AG04450 (cell line): ENCODE results near the gene ORMDL2. TPM values are rescaled to one million over a fixed set of nuclear protein-coding genes. Genes with fewer than 3 reads are reported as not detected.

Experiments used
- CTCF ChIA-PET: fragments of 300-600, 350-600 bp; formaldehyde crosslinking; extraction: SDS; loops from one replicate; lab custom pipeline; 2022; ENCODE audit warnings: antibody characterized with exemption, inconsistent platforms; lab: Charles Lee
- POLR2A ChIA-PET: fragments of 350-600 bp; formaldehyde crosslinking; extraction: SDS; loops from one replicate; lab custom pipeline; 2021; ENCODE audit warnings: antibody characterized with exemption, inconsistent platforms; lab: Yijun Ruan, JAX
- DNase-seq: peaks from one replicate; pipeline ENCODE4 v3.0.0-alpha.2; 2011; ENCODE audit warnings: low read depth, low spot score
- H3K27ac ChIP-seq: one replicate; pipeline ENCODE4 v1.5.1; 2012; ENCODE audit warnings: low read depth, low read length, control low read depth
- H3K27me3 ChIP-seq: one replicate; pipeline ENCODE4 v1.6.0; 2012; ENCODE audit warnings: low read length; ENCODE audit not compliant: control insufficient read depth, insufficient read depth
- H3K4me3 ChIP-seq: 2 replicates; pipeline ENCODE4 v1.5.1; 2011; ENCODE audit warnings: mild to moderate bottlenecking, low read depth, low read length, control low read depth
- H3K9me3 ChIP-seq: 2 replicates; pipeline ENCODE4 v1.5.1; 2012; ENCODE audit warnings: low read length; ENCODE audit not compliant: control insufficient read depth, insufficient read depth
- CTCF ChIP-seq: IDR thresholded peaks from 2 replicates; pipeline ENCODE4 v1.5.1; 2011; ENCODE audit warnings: low read depth, low read length, control low read depth, inconsistent platforms
- polyA plus RNA-seq: library from polyadenylated mRNA; depleted of rRNA; stranded (reverse); fragments of >200 nt; gene quantifications from 2 replicates; pipeline ENCODE4 v1.2.3, GENCODE V29; 2011

ORMDL2 gene
- polyA plus RNA-seq, 1 experiment = 40.9 TPM

GRCh38 chr12:55847603-55848291 lies 29.9 kb downstream of the ORMDL2 start:
- Histone ChIP-seq H3K27ac (peak overlapping the region; percentile 98), H3K4me3 (peak overlapping the region; percentile 39), H3K27me3 (no peaks in the 10 kb centered on the region), H3K9me3 (no peaks in the 10 kb centered on the region)
- ChIA-PET CTCF (interaction anchor here (0.5 to 1.8 kb wide), 7 partner anchors 27 to 109 kb away, joined by 3 to 12 read pairs (median 3); no protein-coding TSS in a partner anchor), POLR2A (interaction anchor here (0.7 to 2.7 kb wide), 9 partner anchors 12 to 374 kb away, joined by 3 to 25 read pairs (median 3); partner anchors contain the start of genes CD63, DNAJC14, ORMDL2 and RNF41)
- peak; percentile 99 for DNase-seq
- no peak for TF ChIP-seq CTCF

GRCh38 chr12:55849616-55850343 lies 31.9 kb downstream of the ORMDL2 start:
- ChIA-PET POLR2A (interaction anchor here (0.7 kb wide), 1 partner anchor 103 kb away, joined by 9 read pairs; no protein-coding TSS in a partner anchor), CTCF (interaction anchor here (1.0 kb wide), 1 partner anchor 80 kb away, joined by 4 read pairs; no protein-coding TSS in a partner anchor)
- H3K4me3 ChIP-seq = no peak overlapping the region
- DNase-seq = no peak
- no peaks in the 10 kb centered on the region for H3K27me3 ChIP-seq
- no peak for TF ChIP-seq CTCF
- H3K27ac ChIP-seq = peak overlapping the region; percentile 21
- no peaks in the 10 kb centered on the region for H3K9me3 ChIP-seq

- no peak for TF ChIP-seq CTCF
- no peak for DNase-seq
- ChIA-PET CTCF (interaction anchor here (1.0 kb wide), 1 partner anchor 80 kb away, joined by 4 read pairs; no protein-coding TSS in a partner anchor), POLR2A (no interaction called here)
- no peaks in the 10 kb centered on the region for H3K27me3 ChIP-seq
- no peaks in the 10 kb centered on the region for H3K9me3 ChIP-seq
- H3K27ac ChIP-seq = no peak overlapping the region
- H3K4me3 ChIP-seq = no peak overlapping the region
These were observed 32.6 kb downstream of the ORMDL2 start for GRCh38 chr12:55850401-55850800.

- Histone ChIP-seq H3K4me3 (no peak overlapping the region), H3K27ac (no peak overlapping the region), H3K27me3 (no peaks in the 10 kb centered on the region), H3K9me3 (no peaks in the 10 kb centered on the region)
- ChIA-PET POLR2A (no interaction called here), CTCF (interaction anchor here (1.0 kb wide), 1 partner anchor 79 kb away, joined by 4 read pairs; no protein-coding TSS in a partner anchor)
- no peak for DNase-seq
- TF ChIP-seq CTCF = no peak
These were observed 33.1 kb downstream of the ORMDL2 start for GRCh38 chr12:55850893-55851292.

DNA sequence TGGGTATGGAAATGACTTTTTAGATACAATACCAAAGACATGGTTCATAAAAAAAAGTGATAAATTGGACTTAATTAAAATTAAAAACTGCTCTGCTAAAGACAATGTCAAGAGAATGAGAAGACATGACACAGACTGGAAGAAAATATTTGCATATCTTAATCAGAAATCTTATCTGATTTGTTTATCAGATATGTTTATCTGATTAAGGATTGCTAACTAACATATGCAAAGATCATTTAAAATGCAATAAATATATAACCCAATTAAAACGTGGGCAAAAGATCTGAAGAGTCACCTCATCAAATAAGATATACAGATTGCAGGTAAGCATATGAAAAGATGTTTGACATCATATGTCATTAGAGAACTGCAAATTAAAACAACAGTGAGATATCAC lies 34.9 kb downstream of the ORMDL2 start:
- Histone ChIP-seq H3K27ac (no peak overlapping the region), H3K4me3 (no peak overlapping the region), H3K9me3 (no peaks in the 10 kb centered on the region), H3K27me3 (no peaks in the 10 kb centered on the region)
- no peak for DNase-seq
- ChIA-PET POLR2A (interaction anchor here (0.6 kb wide), 1 partner anchor 130 kb away, joined by 3 read pairs; no protein-coding TSS in a partner anchor), CTCF (no interaction called here)
- TF ChIP-seq CTCF = no peak
